ENCODE data around the gene LAMA5.

The LAMA5 gene

DNA sequence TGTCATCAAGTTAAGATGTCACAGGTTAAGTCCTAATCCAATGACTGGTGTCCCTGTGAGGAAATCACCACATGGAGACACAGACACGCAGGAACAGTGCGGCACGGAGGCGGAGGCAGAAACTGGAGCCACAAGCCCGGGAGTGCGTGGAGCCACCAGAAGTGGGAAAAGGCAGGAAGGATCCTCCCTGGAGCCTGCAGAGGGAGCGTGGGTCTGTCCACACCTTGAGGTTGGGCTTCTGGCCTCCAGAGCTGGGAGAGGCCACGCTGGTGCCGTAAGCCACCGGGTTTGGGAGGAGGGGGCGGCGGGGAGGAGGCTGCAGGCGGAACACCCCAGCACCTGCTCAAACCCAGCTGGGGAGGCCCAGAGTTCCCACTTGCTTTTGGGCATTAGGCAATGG is 36.2 kb upstream of the LAMA5 start:
- no peak for DNase-seq

DNA sequence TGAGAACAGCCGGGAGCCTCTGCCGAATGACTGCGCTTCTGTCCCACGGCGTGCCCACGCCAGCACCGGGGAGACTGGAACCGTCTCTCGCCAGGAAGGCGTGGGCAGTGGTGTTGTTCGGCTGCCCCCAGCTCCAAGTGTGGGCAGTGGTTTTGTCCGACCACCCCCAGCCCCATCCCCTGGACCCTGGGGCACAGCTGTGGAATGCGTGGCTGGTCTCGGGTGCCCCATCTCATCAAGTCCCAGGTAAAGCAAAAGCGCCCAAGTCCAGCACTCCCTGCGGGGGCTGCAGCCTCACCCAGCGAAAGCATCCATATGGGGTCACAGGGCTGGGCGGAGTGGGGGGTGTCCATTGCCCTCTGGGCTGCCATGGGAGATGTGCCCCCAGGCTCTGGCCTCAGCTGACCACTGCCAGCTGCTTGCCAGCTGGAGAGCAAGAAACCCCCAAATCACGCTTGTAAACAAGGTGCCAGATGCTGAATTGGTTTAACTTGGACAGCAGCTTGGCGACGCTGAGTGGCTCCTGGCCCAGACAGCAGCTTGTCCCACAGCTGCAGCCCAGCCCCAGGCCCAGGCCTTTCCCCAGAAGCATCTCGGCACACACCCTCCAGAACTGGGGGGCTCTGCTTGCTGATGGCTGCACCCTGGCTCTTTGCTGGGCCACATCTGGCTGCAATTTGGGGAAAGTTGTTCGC is 35.5 kb upstream of the LAMA5 start:
- no peak for DNase-seq

DNA sequence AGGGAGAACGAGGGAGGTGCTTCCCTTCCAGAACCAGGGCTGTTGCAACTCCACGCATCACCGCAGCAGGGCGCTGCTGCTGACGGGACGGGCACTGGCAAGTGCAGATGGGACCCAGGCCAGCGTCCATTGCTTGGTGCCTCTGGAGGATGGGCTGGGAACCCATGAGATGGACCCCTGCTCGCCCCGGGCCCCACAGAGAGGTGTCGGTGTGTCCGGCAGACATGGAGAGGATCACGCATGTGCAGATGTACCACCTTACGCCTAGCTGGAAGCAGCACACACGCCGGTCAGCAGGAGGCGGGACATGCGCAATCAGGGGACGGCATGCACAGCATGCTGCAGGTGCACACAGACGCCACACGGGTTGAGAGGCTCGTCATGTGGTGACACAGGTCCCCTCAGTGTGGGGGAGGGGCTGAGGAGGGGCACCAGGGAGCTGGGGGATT is 34.2 kb upstream of the LAMA5 start:
- no peak for DNase-seq

DNA sequence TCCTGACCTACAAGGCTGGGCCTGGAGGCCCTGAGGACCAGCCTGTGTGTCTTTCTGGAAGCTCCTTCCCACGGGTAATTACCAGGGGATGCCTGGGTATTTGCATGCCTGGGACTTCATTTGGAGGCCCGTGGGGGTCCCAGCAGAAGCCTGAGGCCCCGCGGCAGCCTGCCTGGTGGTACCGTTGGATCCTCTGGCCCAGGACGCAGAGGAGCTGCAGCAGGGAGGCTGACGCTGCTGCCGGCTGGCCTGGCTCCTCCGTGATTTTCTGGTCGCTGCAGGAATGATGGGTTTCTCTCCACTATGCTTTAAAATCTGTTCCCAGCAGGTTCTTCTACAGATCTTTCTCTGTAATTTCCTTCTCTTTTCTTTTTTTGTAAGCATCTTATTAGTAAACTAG is 33.4 kb upstream of the LAMA5 start:
- DNase-seq = no peak

DNA sequence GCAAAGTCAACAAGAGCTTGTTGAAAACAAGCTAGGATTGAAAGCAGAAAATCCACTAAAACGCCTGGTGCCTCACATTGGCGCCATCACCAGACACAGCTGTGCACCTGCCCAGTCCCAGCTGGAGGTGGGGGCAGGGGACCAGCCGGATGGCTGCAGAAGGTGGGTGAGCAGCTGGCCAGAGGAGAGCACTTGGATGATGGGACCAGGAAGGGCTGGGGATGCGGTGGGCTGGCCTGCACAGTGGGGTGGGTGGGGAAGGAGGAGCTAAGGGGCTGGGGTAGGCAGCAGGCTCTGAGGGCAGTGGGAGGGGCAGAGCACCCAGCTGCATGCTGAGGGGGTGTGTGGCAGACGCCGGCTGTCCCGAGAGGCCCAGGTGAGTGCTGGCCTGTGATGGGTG is 32.9 kb upstream of the LAMA5 start:
- DNase-seq = no peak

DNA sequence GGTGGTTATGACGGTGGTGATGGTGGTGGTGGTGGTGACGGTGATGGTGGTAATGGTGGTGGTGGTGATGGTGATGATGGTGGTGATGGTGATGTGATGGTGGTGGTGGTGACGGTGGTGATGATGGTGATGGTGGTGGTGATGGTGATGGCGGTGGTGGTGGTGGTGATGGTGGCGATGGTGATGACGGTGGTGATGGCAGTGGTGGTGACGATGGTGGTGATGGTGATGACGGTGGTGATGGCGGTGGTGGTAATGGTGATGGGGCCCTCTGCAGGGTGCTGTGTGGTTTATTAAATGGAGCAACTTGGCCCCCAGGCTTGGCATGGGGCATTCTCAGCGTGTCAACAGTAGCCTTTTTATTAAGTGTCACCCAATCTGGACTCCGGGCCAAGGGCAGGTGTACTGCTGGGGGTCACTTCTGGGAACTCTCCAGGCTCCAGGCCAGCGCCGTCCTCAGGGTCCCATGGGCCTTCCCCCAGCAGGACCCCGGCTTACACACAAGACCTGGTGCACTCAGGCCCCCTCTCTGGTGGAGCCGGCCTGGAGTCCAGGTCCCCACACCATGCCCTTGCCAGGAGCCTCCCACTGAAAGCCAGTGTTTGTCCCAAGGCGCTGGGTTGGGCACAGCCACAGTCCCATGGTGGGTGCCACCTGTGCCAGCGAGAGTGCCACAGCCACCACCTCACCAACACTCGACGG is 31.2 kb upstream of the LAMA5 start:
- no peak for DNase-seq

DNA sequence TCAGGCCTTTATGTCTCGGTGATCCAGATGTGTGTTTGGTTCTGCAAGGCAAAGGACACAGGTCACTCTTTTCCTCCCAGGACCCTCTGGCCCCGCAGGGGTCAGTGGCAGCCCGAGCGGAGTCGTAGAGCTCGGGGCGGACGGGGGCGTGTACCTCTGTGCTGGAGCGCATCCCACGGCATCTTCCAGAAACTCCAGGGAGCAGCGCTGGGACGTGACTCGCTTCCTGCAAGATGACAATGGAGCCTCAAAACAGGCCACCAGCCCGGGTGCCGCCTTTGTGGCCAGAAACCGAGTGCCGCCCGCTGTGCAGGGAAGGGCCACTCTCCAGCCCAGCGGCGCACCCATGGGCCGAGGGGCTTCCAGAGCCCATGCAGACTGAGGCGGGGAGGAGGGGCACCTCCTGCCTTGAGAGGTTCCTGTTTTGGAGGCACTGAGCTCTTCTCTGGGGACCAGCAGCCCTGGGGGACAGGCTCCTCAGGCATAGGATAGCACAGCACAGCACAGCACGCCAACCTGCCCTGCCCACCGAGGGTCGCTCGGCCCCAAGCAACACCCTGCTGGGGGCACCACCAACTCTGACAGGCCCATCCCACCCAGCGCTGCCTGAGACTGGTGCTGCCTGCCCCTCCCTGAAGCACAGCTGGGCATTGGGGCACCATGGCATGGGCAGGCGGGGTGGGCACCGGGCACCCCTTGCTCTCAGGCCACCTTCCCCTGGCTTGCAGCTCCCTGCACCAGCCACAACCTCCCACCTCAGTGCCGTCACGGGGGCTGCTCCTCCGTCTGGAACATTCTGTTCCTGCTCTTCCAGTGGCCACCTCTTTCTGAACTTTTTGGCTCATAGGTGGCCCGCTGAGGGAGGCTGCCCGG is 29.5 kb upstream of the LAMA5 start:
- no peak for DNase-seq

DNA sequence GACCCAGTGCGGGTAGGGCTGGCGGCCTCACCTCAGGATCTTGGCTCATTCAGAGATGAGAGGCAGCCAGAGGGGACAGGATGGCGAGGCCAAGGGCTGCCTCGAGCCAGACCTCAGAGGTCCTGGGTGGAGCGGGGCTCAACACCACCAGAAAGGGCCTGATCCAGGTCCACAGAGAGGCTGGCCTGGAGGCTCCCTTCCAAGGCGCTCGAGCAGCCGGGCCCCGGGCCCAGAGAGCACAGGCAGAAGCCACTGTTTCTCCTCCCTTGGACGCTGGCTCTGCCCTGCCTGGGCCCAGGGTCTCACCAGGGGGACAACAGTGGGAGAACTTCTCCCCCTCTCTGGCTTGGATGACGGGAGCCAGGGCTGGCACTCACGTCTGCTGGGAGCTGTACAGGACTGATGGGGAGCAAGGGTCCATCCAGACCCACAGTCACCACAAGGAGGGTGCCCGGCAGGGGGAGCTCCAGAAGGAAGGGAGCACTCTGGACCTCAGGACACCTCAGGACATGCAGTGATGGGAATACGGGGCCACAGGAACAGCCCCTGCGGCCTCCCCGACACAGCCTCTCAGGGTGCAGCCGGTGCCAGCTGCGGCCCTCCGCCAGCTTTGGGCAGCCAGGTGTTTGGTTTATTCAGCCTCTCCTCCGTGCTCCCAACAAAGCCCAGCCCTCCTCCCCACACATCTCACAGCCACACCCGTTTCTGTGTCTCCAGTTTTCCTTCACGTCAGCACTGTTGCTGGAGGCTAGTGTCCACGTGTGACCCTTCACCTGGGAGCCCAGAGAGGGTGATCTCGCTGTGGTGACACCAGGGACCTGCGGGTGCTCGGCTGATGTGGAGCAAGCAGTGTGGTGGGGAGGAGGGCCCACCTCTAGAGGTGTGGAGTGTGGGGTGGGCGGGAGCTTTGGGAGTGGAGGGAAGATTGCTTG is 28.5 kb upstream of the LAMA5 start:
- DNase-seq = no peak

DNA sequence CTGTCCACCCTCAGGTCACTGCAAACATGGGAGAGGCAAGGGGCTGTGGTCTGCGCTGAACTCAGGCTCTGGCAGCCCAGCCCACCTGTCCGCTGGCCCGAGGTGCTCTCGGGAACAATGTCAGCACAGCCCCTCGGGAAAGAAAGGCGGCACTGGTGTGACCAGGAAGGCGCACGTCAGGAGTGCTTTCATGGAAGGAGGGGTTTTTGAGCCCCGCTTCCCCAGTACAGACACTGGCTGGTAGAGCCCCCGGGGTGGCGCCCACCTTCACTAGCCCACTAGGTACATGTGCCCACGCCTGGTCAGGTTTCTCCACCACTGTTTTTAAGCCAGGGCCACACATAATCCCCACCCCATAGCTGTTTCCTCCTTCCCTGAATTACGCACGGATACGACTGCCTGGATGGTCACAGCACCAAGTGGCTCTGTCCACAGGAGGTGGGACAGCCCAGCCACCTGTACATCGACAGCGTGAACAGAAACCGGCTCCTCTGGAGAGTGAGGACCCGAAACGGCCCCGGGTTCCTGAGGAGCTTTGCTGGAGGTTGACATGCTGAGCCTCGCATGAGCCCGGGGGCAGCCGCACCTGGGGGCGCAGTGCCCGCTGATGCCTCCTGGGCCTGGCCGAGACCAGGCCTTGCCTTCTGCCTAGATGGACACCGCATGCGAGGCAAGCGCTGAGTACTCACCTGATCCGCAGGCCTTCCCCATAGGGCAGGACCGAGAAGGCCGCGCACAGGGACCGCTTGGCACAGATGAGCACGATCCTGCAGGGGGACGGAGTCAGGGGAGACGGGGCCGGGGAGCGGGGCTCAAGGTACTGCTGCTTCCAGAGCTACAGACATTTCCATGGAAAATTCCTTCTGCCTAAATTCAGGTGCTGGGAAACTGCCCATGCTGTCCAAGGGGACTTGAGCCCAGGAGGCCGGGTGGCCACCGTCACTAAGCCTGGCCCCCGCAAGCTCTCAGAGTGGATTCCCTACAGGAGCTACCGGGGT is 27.4 kb upstream of the LAMA5 start:
- DNase-seq = no peak

DNA sequence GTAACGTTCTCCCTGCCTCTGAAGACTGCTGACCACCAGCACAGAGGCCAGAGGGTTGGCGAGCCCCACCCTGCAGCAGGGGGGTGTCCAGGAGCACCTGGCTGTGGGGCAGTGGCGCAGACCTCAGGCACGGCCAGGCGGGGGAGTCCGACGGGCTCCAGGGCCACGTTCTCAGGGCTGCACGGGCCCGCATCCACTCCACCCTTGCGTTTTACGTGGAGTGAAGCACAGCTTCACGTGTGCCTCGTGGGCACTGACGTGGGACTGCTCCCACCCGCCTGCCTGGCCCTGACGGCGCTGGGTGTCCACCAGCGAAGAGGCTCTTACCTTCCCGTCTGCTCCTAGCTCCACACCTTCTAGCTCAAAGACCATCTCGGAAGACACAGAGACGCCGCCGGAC is 26.7 kb upstream of the LAMA5 start:
- DNase-seq = no peak

DNA sequence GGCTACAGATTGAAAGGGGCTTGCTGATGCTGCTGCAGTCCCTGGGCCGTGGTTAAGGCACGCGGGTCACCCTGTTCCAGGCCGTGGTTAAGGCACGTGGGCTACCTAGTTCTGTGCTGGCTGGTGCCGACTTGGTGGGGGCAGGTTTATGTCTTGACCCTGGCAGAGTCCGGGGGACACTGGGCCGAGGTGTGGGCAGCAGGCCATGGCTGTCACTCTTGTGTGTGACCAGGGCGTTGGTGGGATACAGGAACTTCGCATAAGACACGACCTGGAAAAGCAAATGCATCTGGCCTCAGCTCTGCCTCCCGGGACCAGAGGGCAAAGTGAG is 26.2 kb upstream of the LAMA5 start:
- no peak for DNase-seq

DNA sequence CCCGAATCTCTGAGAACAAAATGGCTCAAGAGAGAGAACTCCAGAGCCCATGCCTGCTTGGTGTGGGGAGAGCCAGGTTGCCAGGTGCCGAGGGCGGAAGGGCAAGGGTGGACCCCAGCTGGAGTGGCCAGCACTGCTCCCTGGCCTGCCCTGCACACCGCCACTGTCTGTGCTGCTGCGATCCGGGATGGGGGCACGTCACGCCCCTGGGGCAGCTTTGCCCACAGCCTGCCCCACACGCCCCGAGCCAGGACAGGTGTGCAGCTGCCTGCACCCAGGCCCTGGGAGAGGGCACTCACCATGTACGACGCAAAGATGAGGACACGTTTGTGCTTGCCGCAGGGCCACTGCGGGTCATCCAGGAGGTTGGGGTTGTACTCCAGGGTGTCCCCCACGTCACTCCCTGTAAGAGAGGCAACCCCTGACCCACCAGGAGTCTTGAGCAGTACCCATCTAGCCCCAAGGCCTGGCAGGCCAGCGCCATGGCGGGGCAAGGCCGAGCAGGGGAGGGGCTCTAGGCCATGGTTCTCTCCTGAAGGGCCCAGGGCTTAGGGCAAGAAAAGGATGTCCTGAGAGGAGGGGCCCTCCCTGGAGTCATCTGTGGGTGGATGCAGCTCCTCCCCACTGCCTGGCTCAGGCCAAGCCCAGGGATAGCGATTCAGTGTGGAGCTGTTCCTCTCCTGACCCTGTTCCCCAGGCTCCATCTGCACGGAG is 25.7 kb upstream of the LAMA5 start:
- no peak for DNase-seq

DNA sequence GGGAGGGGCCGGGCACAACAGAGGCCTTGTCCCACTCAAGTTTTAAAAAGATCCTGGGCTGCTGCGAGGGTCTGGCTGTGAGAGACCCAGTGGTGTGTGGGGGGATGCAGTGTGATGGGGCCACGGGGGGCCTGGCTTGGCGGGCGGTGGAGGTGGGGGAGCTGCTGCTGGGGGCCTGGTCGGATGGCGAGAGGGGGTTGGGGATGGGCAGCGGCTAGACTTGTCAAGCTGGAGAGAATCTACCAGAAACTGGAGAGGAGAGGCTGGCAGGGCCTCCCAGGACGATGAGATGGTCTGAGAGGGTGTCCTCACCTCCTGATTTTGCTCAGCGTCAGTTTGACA is 24.9 kb upstream of the LAMA5 start:
- no peak for DNase-seq

DNA sequence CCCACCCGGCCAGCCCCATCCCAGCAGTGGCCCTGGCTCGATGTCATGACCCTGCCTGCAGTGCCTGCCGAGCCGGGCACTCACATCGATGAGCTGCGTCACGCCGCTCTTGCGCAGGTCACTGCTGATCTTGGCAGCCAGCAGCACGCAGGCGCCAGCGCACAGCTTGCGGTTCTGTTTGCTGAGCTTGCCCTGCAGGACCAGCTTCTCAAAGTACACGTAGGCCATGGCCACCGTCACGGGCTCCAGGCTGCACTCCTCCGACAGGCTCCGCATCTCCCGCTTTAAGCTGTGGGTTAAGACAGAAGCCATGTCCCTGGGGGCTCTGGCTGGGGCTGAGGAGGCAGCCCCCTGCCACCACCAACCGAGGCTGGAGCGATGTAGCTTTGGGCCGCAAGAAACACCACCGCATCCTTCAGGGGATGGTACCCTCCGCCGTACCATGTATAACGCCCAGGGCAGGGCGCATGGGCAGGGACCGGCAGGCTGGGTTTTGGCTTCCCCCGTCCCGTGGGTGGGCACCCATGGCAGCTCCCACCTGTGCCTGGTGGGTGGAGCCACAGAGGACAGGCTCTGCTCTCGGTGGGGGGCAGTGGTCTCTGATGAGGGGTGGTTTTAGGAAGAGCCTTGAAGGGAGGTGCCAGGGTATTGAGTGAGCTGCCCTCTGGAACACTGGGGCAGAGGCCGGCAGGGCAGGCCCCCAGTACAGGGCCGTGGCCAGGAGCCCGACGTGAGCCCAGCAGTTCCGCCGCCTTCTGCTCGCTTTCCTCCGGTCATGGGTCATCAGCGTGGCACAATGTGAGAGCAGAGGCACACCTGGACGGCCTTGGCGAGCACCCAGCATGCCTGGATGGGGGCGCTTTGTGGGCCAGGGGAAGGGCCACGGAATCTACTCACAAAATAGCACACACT is 24.3 kb upstream of the LAMA5 start:
- no peak for DNase-seq

DNA sequence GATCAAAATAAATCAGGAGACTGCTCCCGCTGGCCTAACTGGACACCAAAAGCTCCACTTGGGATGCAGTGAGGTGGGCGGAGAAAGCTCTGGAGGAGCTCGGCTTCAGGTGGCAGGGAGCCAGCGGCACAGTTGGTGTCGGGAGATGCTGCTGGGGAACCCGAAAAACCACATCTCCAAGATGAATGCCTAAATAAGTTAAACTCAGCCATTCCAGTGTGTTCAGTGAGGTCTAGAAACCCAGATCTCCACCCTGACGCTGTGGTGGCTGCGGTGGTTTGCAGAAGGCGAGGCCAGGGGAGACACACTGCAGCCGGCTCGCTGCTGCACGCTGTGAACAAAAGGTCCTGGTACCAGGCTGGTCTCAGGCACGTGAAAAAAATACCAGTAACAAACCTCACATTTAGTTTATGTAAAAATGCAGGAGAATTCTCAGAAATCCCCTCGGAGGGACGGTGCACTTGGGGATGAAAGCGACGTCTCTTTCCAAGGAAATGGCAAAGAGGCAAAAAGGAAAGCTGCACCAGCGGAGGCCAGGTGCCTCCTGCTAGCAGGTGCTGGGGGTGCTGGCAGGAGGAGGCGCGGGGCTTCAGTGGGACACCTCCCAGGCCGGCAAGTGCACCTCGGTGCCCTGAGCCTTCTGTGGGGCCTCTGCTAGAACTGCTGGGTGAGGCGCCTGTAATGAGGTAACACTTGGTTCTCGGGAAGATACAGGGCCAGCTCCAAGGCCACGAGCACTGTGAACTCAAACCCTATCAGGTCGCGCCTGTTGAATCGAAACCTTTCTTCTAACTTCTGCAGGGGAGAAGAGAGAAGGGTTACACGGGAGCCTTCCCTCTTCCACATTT is 23.4 kb upstream of the LAMA5 start:
- DNase-seq = no peak

DNA sequence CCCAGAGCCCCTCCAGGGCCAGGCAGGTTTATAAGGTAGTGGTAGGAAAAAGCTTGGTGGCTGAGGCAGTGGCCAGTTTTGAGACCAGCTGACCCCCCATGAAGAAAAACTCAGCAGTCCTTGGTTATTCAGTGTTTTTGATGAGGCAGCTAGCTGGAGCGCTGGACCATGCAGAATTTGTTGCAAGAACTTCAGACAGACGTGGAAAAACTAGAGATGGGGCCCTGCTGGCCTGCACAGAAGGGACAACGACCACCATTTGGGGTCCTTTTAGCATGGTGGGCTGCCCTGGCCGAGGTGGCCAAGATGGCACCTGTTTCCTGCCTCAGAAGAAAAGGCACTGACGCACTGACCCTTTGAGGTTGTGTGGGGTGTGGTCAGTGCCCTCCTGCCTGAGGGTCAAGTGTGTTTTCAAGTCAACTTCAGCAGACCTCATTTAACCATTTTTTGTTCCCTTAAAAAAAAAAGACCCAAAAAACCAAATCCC is 22.5 kb upstream of the LAMA5 start:
- DNase-seq = no peak

DNA sequence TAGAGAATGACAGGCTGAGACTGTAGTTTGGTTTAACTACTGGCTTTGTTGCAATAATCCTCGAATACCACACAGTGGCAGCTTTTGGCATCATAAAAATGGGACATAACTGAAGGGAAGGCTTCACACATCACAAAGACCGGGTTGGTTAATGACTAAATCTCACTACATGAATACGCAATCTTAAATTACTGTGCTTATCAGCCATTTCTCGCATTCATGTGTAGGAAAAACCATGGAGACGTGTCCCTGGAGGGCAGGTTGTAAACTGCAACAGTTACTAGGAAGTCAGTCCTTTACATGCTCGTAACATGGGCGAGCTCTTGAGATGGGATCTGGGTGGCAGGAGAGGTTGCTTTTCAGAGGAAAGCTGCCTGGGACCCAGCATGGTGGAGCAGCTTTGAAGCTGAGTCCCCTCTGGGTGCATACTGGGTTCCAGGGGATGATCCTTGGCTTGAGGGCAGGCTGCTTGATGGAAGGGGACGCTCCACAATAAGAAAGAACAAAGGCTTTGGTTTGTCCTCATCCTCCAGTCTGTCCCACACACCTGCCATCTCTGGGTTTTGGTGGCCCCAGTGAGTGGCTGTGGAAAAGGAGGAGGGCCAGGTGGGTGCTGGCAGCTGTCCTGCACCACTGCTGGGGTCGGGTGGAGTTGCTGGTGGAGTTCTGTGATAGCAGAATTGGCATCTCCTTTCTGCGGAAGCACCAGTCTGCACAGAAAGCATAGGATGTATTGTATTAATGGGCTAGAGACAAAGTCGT is 21.9 kb upstream of the LAMA5 start:
- no peak for DNase-seq

Data from T-helper 9 cell (primary cell).